ENCODE data around the gene MARCKSL1. TPM values are rescaled to one million over a fixed set of nuclear protein-coding genes. Genes with fewer than 3 reads are reported as not detected.
A peak's percentile ranks its signal among the peaks of the same experiment; 100 is the strongest.

MARCKSL1 gene
- total RNA-seq, 1 experiment from 2014 or later = 457 TPM

GRCh38 chr1:32336591-32336932 is 529 bp upstream of the MARCKSL1 start:
- H3K79me2 ChIP-seq (ENCODE audit: insufficient read depth, low read length) = peaks cover 6% of the 10 kb centered on the region; the same call in 1 of the 2 replicates
- Mint-ChIP-seq H3K4me3 (peak overlapping the region; percentile 57 to 76), H3K27me3 (ENCODE audit: low read depth) (peaks cover 36% of the 10 kb centered on the region)

More at GRCh38 chr1:32336591-32336932, 529 bp upstream of the MARCKSL1 start:
- Histone ChIP-seq H2BK120ac (ENCODE audit: low read depth, low read length, poor library complexity, severe bottlenecking) (no peak overlapping the region), H3K4me1 (ENCODE audit: insufficient read depth, low read length) (peaks cover 3% of the 10 kb centered on the region; the same call in 1 of the 2 replicates), H3K27me3 (ENCODE audit: insufficient read depth, low read length) (peaks cover 2% of the 10 kb centered on the region; the same call in 1 of the 2 replicates), H4K20me1 (ENCODE audit: control insufficient read depth, insufficient read depth, insufficient read length) (no peaks in the 10 kb centered on the region), H2BK5ac (ENCODE audit: insufficient read length, low read length) (no peak overlapping the region), H3K9me3 (ENCODE audit: control insufficient read depth, low read depth, low read length) (no peaks in the 10 kb centered on the region), H3K4ac (ENCODE audit: low read depth, low read length) (no peak overlapping the region), H2BK15ac (ENCODE audit: low read depth, low read length) (no peak overlapping the region), H3K14ac (ENCODE audit: insufficient read depth, low read length) (no peak overlapping the region; the same call in 1 of the 2 replicates), H3K4me2 (ENCODE audit: insufficient read depth, insufficient read length, low read length) (peak overlapping the region; percentile 36), H4K8ac (replicated peaks; ENCODE audit: insufficient read length, low read depth, low read length) (no peak overlapping the region), H2BK20ac (ENCODE audit: low read depth, low read length, poor library complexity, severe bottlenecking) (no peak overlapping the region), H3K18ac (ENCODE audit: insufficient read length, low read depth, low read length) (no peak overlapping the region), H3K79me1 (ENCODE audit: insufficient read depth, low read depth, low read length, poor library complexity, severe bottlenecking) (no peaks in the 10 kb centered on the region), H3K23me2 (ENCODE audit: insufficient read length, low read depth, low read length, poor library complexity, severe bottlenecking) (peaks cover 11% of the 10 kb centered on the region), H4K5ac (ENCODE audit: insufficient read length, low read depth, low read length) (no peak overlapping the region), H4K91ac (ENCODE audit: insufficient read length, low read depth, low read length) (no peak overlapping the region), H3K27ac (ENCODE audit: insufficient read length, low read depth, low read length) (no peak overlapping the region), H3K9ac (ENCODE audit: extremely low read depth, insufficient read length, low read length) (no peak overlapping the region), H3T11ph (ENCODE audit: low read length) (no peak overlapping the region), H2AK5ac (ENCODE audit: insufficient read length, low read length) (no peak overlapping the region), H3K56ac (ENCODE audit: insufficient read length, low read depth, low read length) (no peak overlapping the region), H3K23ac (ENCODE audit: insufficient read length, low read depth, low read length) (no peak overlapping the region), H2AFZ (ENCODE audit: low read length) (no peak overlapping the region), H2BK12ac (ENCODE audit: insufficient read length, low read depth, low read length) (no peak overlapping the region)
- H3K4me1 Mint-ChIP-seq = peaks cover 43 to 54% of the 10 kb centered on the region in 2 experiments
- no CpG with 5 or more reads among the region's 15 CpGs for WGBS (ENCODE audit: extremely low coverage, insufficient read length, low lambda C conversion rate)
- no peak for DNase-seq
- H3K36me3 Mint-ChIP-seq (ENCODE audit: insufficient read depth in 1 of 3, low read depth in 3 of 3) = peaks cover 19 to 36% (median 33%) of the 10 kb centered on the region in 3 experiments
- no peak overlapping the region; a peak in 1 of 7 replicates for H3K27ac Mint-ChIP-seq
- no peak for TF ChIP-seq CTCF (conservative IDR thresholded peaks at IDR 0.05)
- H3K9me3 Mint-ChIP-seq = no peaks in the 10 kb centered on the region; a peak in 1 of 5 replicates

Data from H9 (cell line).